K562 (cell line): ENCODE results near the gene ATF4. TPM values are rescaled to one million over a fixed set of nuclear protein-coding genes. Genes with fewer than 3 reads are reported as not detected.

Experiments
- ATAC-seq: fragments of 200-7000 bp; cut with Tn5 transposase; 3 replicates; pipeline ENCODE4 v1.9.1; 2020; ENCODE audit warnings: moderate library complexity
- BruUV-seq: library from RNA; stranded (reverse); fragments of 400-500 nt; replicated peaks from 2 replicates; lab custom pipeline; 2021; lab: Mats Ljungman, UMichigan
- CTCF ChIA-PET: fragments of 300-600 bp; formaldehyde crosslinking; extraction: SDS; loops from one replicate; lab custom pipeline; 2021; ENCODE audit warnings: low intra/inter-chr PET ratio; lab: Yijun Ruan, JAX
- POLR2A ChIA-PET: fragments of 300-600, 350-650 bp; sonication (Branson Sonifier 250); formaldehyde crosslinking; extraction: SDS; loops from one replicate; lab custom pipeline; 2021; ENCODE audit warnings: antibody characterized with exemption, inconsistent platforms; lab: Yijun Ruan, JAX
- DNase-seq, 4 experiments: peaks; one replicate each; pipeline versions ENCODE4 v3.0.0 to v3.0.0-alpha.2; 2011 to 2018; ENCODE audit warnings: low spot score in 3 of 4, mixed read lengths in 3 of 4; ENCODE audit errors: extremely low read depth in 1 of 4
- FAIRE-seq: peaks from 2 replicates; lab custom pipeline; 2011; peaks lifted over from hg19 to GRCh38; lab: Jason Lieb, UNC
- H2AFZ ChIP-seq: 2 replicates; pipeline ENCODE4 v1.6.0; 2011; ENCODE audit warnings: low read depth, low read length, control low read depth, inconsistent platforms
- H3K27ac ChIP-seq: fragments of 200-600 bp; 3 replicates; pipeline ENCODE4 v1.8.0; 2011; ENCODE audit warnings: low read depth, mild to moderate bottlenecking, control low read depth, inconsistent platforms, low read length, moderate library complexity, mixed read lengths; ENCODE audit errors: extremely low read depth
- H3K27me3 ChIP-seq, 2 experiments: fragments of 300-600 bp in 1 of 2; 2 replicates in 1 of 2; 3 replicates in 1 of 2; pipeline versions ENCODE4 v1.6.0 to v1.8.0; 2011; ENCODE audit warnings: inconsistent platforms in 2 of 2, low read length in 2 of 2, mild to moderate bottlenecking in 1 of 2, mixed read lengths in 1 of 2, moderate library complexity in 1 of 2; ENCODE audit not compliant: control insufficient read depth in 2 of 2, insufficient read depth in 2 of 2
- H3K36me3 ChIP-seq: fragments of 300-600 bp; 3 replicates; pipeline ENCODE4 v1.8.0; 2011; ENCODE audit warnings: mild to moderate bottlenecking, low read length, inconsistent platforms; ENCODE audit not compliant: control insufficient read depth, insufficient read depth
- H3K4me1 ChIP-seq, 2 experiments: fragments of 200-600 bp in 1 of 2; replicated peaks in 1 of 2; 2 replicates in 1 of 2; 3 replicates in 1 of 2; pipeline versions ENCODE4 v1.5.1 to v1.8.0; 2011; ENCODE audit warnings: inconsistent platforms in 2 of 2, low read length in 2 of 2, mild to moderate bottlenecking in 1 of 2, mixed read lengths in 1 of 2, moderate library complexity in 1 of 2; ENCODE audit not compliant: control insufficient read depth in 2 of 2, insufficient read depth in 2 of 2
- H3K4me2 ChIP-seq: 2 replicates; pipeline ENCODE4 v1.6.1; 2011; ENCODE audit warnings: low read length, control low read depth, inconsistent platforms, mixed read lengths; ENCODE audit not compliant: insufficient read depth
- H3K4me3 ChIP-seq: fragments of 200-600 bp; sonication (generic), shearing (Covaris generic); 2 replicates; pipeline ENCODE4 v1.5.1; 2016; ENCODE audit warnings: control low read depth, inconsistent platforms
- H3K79me2 ChIP-seq: fragments of 200-600 bp; 3 replicates; pipeline ENCODE4 v1.8.0; 2011; ENCODE audit warnings: low read length, inconsistent platforms; ENCODE audit not compliant: control insufficient read depth, insufficient read depth
- H3K9ac ChIP-seq, 2 experiments: 2 replicates each; pipeline versions ENCODE4 v1.6.0 to v1.6.1; 2011; ENCODE audit warnings: low read depth in 2 of 2, low read length in 2 of 2, control low read depth in 1 of 2, inconsistent platforms in 1 of 2, mild to moderate bottlenecking in 1 of 2, mixed read lengths in 1 of 2; ENCODE audit not compliant: insufficient read depth in 1 of 2
- H3K9me1 ChIP-seq: one replicate; pipeline ENCODE4 v1.6.0; 2011; ENCODE audit warnings: inconsistent platforms, mild to moderate bottlenecking, low read length, moderate library complexity; ENCODE audit not compliant: control insufficient read depth, insufficient read depth
- H3K9me3 ChIP-seq: replicated peaks from 2 replicates; pipeline ENCODE4 v1.5.1; 2011; ENCODE audit warnings: low read depth, low read length, inconsistent platforms; ENCODE audit not compliant: control insufficient read depth, insufficient read depth
- H4K20me1 ChIP-seq: replicated peaks from 2 replicates; pipeline ENCODE4 v1.6.1; 2011; ENCODE audit warnings: low read length, inconsistent platforms, mixed read lengths; ENCODE audit not compliant: control insufficient read depth, insufficient read depth
- BRD9 ChIP-seq: fragments of 450-650 bp; IDR thresholded peaks from 2 replicates; pipeline ENCODE4 v1.6.1; 2018; ENCODE audit warnings: low read depth; ENCODE audit not compliant: partially characterized antibody
- CEBPZ ChIP-seq: fragments of 150-350 bp; IDR thresholded peaks from 2 replicates; pipeline ENCODE4 v1.6.1; 2014; ENCODE audit warnings: low read depth, mild to moderate bottlenecking, low read length, borderline replicate concordance
- HMGXB4 ChIP-seq: sonication (generic); formaldehyde crosslinking; IDR thresholded peaks from 2 replicates; pipeline ENCODE4 v1.8.1; 2023; ENCODE audit warnings: mild to moderate bottlenecking, missing genetic modification reagents
- SFPQ ChIP-seq: fragments of 200-400 bp; formaldehyde crosslinking; IDR thresholded peaks from 2 replicates; pipeline ENCODE4 v1.6.1; 2017; ENCODE audit warnings: mild to moderate bottlenecking, low read depth, low read length, moderate library complexity
- ZNF140 ChIP-seq: fragments of 250-450 bp; sonication (Bioruptor Pico); IDR thresholded peaks from 2 replicates; pipeline ENCODE4 v1.8.0; 2021; ENCODE audit warnings: moderate library complexity, mild to moderate bottlenecking, inconsistent platforms
- ZNF41 ChIP-seq: fragments of 250-450 bp; sonication (Bioruptor Pico); conservative IDR thresholded peaks from 2 replicates; pipeline ENCODE4 v1.4.0; 2020; ENCODE audit warnings: mild to moderate bottlenecking
- ZNF592 ChIP-seq: fragments of 450-650 bp; IDR thresholded peaks from 2 replicates; pipeline ENCODE4 v1.6.1; 2017; ENCODE audit warnings: antibody characterized with exemption, mild to moderate bottlenecking
- WGBS: fragments of 100-300 bp; shearing (Covaris generic); methylation state at CpG from one replicate; pipeline ENCODE4 v1.1.6; 2016; ENCODE audit warnings: low coverage, mixed read lengths; ENCODE audit not compliant: insufficient coverage; ENCODE audit errors: missing lambda C conversion rate; 5-methylcytosine and 5-hydroxymethylcytosine counted together
- in situ Hi-C: fragments of 300-500 bp; cut with MboI; formaldehyde crosslinking; loops from 4 replicates; pipeline ENCODE4 v1.15.0; 2018; ENCODE audit warnings: inconsistent platforms, mixed read lengths
- intact Hi-C: fragments of 100-400 bp; cut with micrococcal nuclease; formaldehyde crosslinking; loops from 2 replicates; pipeline ENCODE4 v1.14.2; 2022
- polyA plus RNA-seq, 8 experiments: library from polyadenylated mRNA; depleted of rRNA in 4 of 8; stranded (reverse) in 5 of 8; unstranded in 3 of 8; fragments of >200 nt; fragmentation: Nextera tagmentation in 2 of 8; fragmentation: Illumina TruSeq in 1 of 8; extraction: Ambion mirVana in 2 of 8; extraction: Trizol in 1 of 8; gene quantifications; 2 replicates each; pipeline versions ENCODE4 v1.2.1 to v1.2.3, GENCODE V29; 2011 to 2014; ENCODE audit warnings: inconsistent platforms in 1 of 8, missing spikeins in 1 of 8
- total RNA-seq, 7 experiments: library from RNA; depleted of rRNA in 6 of 7; stranded (reverse); fragments of >200 nt in 6 of 7; fragmentation: Illumina TruSeq in 2 of 7; extraction: Trizol in 2 of 7; gene quantifications; 2 replicates each; pipeline versions ENCODE4 v1.2.1 to v1.2.3, GENCODE V29; 2011 to 2021; ENCODE audit warnings: low replicate concordance in 1 of 7

The ATF4 gene
- total and polyA plus RNA-seq, 9 of the 15 experiments (the other 6 are each of a cell fraction or from before 2014, with no cell fraction given) = 93.1 to 723 (median 355) TPM

GRCh38 chr22:39546889-39547586 lies 26.7 kb downstream of the ATF4 start (continued):
- TF ChIP-seq SFPQ = no peak
- TF ChIP-seq BRD9 = no peak

- Histone ChIP-seq H3K27me3 (peaks cover 2 to 32% of the 10 kb centered on the region in 2 experiments; a peak in 3 of 5 replicates), H3K79me2 (no peaks in the 10 kb centered on the region), H3K36me3 (no peaks in the 10 kb centered on the region), H3K9me3 (no peaks in the 10 kb centered on the region), H3K4me2 (no peak overlapping the region), H4K20me1 (no peaks in the 10 kb centered on the region), H3K4me1 (peaks cover 0 to 6% of the 10 kb centered on the region in 2 experiments; a peak in 1 of 5 replicates), H3K4me3 (no peak overlapping the region), H3K27ac (no peak overlapping the region), H3K9me1 (no peaks in the 10 kb centered on the region), H2AFZ (no peak overlapping the region), H3K9ac (no peak overlapping the region)
- FAIRE-seq = no peak
- intact Hi-C loops = loop anchor here (10.0 kb wide), 1 partner anchor 797 kb away; the partner anchor contains the start of gene ADSL
- POLR2A ChIA-PET = no interaction called here
- no peak for ATAC-seq
- CTCF ChIA-PET = no interaction called here
- 0% methylated on average over 2 of the region's 2 CpGs for WGBS
- in situ Hi-C loops = no loop called here
- no peak for DNase-seq
- no TSS peak for BruUV-seq
- no peak for TF ChIP-seq ZNF592
- no peak for TF ChIP-seq HMGXB4 (CRISPR knock-in tag)
- TF ChIP-seq ZNF41 = no peak
- no peak for TF ChIP-seq ZNF140 (CRISPR knock-in tag)
- no peak for TF ChIP-seq CEBPZ
Measured at GRCh38 chr22:39547587-39547947, 27.2 kb downstream of the ATF4 start.
